HG03175 (cell line): ENCODE results near the gene CYP1A1.
"Not testable (repeated sequence)": the region's sequence is repeated elsewhere in the genome, so short reads cannot be mapped to it uniquely, and the experiment has no call there.

ENCODE experiments used
- ATAC-seq: cut with Tn5 transposase; IDR thresholded peaks from one replicate; pipeline ENCODE4 v1.9.1; 2021; ENCODE audit warnings: mild to moderate bottlenecking, moderate library complexity; ENCODE audit not compliant: unreplicated experiment

The CYP1A1 gene

DNA sequence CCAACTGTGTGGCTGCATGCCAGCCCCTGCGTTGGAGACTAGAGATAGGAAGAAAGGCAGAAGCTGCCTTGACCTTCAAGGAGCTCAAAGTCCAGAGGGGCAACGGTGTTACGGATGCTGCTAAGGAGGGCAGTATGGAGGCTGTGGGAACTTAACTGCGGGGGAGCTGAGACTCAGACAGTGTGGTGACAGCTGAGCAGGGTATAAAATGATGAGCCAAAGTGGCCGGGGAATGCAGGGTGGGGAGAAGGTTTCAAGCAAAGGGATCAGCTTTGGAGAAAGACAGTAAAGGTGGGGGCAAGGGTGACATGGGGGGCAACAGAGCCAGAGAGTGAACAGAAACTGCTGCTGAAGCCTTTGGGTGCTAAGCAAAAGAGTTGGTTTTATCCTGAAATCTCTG is 17.1 kb upstream of the CYP1A1 start:
- ATAC-seq, result no peak

DNA sequence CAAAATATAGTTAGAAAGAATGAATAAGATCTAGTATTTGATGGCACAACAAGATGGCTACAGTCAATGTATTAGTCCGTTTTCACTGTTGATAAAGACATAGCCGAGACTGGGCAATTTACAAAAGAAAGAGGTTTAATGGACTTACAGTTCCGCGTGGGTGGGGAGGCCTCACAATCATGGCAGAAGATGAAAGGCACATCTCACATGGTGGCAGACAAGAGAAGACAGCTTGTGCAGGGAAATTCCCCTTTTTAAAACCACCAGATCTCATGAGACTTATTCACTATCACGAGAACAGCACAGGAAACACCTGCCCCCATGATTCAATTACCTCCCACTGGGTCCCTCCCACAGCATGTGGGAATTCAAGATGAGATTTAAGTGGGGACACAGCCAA is 12.9 kb upstream of the CYP1A1 start:
- not testable (repeated sequence) for ATAC-seq

DNA sequence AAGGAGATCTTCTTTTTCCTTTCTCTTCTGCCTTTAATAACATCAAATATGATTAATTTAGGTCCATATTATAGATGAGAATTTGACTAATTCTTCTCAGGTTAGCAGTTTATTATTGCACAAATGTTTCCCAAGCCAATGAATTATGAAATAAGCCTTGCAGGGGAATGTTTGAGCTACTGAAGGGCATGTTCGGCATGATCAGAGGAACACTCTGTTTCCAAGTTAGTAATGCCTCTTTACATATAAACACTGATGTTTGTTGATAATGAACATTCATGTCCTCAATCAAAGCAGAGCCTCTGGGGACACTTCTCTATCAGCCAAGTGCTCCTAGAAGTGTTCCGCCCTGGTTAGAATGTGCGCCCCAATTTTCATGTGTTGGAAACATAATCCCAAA is 10.0 kb upstream of the CYP1A1 start:
- ATAC-seq, result no peak

DNA sequence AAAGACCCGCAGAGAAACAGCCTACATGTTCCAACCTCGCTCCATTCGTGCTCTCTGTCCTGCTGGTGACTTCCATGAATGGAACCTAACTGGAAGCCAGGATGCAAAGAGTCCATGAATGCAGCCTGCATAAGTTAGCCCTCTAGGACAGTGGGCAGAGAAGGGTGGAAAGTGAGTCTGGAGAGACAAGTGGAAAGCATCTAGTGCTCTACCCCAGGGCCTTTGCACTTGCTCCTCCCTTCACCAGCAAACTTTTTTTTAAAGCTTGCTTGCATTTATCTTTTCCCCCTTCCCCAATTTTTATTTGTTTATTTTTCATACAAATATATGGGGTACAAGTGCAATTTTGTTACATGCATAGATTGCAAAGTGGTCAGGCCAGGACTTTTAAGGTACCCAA is 7.9 kb upstream of the CYP1A1 start:
- no peak for ATAC-seq

DNA sequence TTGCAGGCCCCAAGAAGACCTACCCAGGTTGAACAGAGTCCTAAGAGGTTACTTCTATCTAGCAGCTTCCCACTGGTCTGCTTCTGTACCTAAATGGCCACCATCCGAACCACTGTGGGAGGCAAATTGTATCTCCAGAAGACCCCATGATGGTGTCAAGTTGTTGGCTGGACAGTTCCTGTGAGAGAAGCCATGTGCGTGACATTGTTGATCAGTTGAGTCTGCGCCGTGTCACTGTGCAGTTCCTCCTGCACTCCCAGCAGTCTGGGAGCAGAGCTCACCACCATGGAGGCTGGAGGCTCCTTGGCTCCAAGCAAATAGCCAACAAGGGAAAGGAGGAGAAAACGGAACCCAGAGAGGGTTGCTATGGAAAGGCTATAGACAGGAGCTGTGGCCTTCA is 7.5 kb upstream of the CYP1A1 start:
- ATAC-seq, result no peak

DNA sequence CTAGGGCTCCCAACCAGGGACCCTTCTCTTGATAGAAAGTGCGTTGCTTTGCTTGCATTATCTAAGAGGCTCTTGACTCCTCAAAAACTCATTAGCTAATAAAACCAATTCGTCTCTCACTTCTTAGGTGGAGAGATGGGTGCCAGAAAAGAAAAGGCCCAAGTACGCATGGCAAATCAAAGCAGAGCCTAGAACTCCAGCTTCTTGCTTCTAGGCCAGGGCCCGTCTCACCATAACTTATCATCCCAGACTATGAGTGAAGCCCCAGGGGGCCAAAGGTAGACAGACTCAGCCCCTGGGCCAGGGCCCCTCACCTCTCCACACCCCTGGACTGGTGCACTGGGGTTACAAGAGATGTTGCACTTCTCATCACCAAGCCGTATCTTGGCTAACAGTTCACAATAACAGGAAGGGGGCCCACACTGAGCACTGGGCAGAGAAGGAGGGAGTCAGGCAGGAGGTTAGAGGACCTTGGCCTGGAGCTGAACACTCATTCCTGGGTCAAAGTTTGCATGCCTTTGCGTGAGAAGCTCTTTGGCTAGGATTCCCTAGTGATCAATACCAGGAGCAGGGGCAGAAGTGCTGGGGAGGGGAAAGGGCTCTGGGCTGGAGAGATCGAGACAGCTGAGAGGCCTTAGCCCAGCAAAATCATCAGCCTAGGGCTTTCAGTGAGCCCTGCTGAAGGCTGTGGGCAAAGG is 5.4 kb upstream of the CYP1A1 start:
- no peak for ATAC-seq

DNA sequence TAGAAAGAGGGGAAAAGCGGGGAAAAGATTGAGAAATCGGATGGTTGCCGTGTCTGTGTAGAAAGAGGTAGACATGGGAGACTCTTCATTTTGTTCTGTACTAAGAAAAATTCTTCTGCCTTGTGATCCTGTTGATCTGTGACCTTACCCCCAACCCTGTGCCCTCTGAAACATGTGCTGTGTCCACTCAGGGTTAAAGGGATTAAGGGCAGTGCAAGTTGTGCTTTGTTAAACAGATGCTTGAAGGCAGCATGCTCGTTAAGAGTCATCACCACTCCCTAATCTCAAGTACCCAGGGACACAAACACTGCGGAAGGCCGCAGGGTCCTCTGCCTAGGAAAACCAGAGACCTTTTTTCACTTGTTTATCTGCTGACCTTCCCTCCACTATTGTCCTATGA is 4.0 kb upstream of the CYP1A1 start:
- not testable (repeated sequence) for ATAC-seq

DNA sequence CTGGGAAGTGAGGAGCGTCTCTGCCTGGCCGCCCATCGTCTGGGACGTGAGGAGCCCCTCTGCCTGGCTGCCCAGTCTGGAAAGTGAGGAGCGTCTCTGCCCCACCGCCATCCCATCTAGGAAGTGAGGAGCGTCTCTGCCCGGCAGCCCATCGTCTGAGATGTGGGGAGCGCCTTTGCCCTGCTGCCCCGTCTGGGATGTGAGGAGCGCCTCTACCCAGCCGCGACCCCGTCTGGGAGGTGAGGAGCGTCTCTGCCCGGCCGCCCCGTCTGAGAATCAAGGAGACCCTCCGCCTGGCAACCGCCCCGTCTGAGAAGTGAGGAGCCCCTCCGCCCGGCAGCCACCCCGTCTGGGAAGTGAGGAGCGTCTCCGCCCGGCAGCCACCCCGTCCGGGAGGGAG is 3.4 kb upstream of the CYP1A1 start:
- ATAC-seq, result not testable (repeated sequence)

DNA sequence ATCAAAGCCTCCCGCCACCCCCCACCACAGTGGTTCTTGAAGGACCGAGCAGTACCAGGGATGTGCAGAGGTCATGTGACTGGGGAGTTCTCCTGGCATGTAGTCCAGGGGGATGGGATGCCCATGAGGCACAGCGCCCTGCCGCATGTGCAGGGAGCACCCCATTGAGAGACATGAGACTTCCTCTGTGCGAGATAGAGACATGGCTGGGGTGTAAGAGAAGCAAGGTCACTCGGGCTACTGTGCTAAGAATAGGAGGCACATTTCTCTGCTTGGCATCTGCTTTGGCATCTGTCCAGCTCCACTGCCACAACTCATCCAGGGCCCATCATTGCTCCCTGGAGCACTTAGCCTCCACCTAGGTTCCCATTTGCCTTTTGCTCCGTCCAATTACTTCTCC is 2.4 kb upstream of the CYP1A1 start:
- ATAC-seq, result no peak

DNA sequence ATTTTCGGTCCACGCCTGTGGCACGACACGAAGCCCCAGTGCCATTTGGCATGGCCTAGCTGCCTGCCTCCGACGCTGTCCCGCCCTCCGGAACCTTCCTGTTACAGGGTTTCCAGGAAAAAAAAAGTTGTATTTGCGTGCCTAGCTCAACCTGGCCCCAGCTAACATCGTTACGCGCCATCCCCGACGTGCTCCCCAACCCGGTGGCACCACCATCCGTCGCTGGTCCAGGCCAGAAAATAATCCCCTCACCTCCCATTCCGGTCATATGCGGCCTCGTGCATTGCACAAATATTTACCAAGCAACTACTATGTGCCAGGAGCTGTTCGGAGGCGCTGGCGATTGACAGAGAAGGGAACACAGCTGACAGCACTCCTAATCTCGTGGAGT is 1.4 kb upstream of the CYP1A1 start:
- no peak for ATAC-seq

DNA sequence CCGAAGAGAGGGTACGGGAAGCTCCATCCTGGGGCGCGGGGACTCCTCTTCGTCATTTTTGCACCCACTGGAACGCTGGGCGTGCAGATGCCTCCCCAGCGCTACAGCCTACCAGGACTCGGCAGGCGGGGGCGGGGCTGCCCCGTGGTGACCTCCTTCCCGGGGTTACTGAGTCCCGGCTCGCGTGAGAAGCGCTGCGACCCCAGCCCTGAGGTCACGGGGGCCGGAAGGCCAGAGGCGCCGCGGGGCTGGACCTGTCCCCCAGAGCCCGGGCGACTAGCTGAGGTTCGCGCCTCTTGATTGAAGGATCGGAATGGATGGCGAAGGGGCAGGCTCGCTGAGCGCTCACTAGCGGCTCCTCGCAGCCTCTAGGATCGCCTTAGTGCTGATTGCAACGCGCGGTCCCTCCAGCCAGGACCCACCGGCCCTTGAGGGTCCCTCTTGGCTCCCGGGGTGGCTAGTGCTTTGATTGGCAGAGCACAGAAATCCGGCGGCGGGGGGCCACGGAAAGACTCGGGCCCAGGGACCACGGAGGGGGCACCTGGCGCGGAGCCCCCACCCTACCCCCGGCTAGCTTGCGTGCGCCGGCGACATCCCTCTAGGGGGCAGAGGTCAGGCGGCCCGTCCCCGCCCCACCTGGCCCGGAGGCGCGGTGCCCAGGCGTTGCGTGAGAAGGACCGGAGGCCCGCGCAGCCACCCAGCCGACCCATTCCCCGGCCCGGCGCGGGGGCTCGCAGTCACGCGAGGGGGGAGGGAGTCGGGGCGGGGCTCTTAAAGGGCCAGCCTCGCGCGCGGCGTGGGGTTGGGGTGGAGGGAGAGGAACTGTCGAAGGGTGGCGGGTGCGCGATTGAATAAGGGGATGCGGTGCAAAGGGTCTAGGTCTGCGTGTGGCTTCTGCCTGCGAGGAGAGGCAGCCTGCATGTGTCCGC is 781 bp upstream of the CYP1A1 start:
- no peak for ATAC-seq

DNA sequence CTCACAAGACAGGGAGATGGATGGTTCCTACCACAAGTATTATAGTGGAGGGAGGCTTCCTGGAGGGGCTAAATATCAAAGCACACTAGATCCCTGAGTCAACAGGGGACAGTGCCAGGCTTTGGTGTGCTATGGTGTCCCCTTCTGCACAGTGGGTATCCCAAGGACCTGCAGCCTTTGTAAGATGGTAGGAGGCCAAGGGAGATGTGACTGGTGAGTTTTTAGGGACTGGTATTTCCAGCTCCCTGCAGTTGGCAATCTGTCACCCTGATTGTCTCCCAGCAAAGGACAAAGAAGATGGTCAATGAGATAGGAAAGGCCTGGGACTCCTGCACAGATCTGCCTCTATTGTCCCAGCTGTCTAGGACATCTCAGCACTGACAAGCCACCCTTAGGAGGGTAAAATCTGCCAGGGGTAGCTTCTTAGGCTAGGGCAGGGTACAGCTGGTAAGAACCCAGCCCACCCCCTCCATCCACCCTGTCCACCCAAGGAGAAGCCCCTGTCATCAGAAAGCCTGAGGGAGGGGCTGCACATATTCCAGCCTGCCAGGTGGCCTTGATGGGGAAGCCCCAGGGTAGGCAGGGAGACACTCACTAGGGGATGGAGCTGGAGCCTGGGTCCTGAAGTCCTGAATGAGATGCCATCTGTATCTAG is 631 bp downstream of the CYP1A1 start:
- no peak for ATAC-seq

DNA sequence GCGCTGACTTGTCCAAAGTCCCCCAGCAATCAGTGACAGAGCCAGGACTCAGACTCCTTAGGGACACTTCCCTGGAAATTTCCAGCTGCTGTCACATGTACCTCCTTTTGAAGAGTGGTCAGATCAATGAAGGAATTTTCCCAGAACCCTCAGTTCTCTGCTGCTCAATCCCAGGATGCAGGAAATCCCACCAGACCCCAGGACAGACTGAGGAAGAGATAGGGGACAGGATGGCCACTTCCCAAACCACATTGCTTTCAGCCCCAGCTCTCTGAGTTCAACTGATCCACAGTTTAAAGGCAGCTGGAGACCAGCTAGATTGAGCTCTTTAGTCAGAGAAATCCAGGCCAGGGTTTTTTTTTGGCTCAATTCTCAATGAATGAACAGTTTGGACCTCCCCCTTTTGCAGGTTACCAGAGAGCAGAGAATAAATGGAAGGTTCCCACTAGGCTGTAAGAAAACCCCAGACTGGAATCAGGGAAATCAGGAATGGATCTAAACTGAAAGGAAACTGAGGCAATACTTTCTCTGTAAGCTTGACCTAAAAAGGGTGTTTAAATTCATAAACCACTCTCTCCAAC is 1.5 kb downstream of the CYP1A1 start:
- ATAC-seq, result no peak

DNA sequence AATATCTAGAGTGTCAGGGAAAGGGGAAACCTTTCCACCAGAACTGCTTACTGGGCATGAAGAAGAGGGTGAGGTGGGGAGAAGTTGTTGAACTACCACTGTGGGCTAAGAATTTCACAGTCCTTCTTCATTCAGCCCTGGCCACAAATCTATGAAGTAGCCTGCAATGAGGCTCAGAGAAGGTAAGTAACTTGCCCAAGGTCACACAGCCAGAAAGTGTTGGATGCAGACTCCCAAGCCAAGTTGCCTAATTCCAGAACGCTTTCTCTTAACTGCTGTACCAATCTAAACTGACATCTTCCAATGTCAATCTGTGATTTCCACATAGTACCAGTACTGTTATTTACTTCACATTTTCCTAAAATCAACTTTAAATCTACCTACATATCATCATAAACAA is 2.1 kb downstream of the CYP1A1 start:
- no peak for ATAC-seq

DNA sequence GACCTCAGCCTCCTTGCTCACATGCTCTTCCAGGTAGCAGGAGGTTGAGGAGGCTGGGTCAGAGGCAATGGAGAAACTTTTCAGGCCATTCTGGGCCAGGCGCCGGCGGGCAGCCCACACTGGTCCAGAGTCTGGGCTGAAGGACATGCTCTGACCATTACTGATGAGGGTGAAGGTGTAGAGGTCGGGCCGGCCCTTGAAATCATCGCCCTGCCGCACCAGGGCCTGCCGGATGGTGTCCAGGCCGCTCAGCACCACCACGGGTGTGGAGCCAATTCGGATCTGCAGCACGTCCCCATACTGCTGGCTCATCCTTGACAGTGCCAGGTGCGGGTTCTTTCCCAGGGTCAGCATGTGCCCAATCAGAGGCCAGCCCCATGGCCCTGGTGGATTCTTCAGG is 2.7 kb downstream of the CYP1A1 start:
- no peak for ATAC-seq

DNA sequence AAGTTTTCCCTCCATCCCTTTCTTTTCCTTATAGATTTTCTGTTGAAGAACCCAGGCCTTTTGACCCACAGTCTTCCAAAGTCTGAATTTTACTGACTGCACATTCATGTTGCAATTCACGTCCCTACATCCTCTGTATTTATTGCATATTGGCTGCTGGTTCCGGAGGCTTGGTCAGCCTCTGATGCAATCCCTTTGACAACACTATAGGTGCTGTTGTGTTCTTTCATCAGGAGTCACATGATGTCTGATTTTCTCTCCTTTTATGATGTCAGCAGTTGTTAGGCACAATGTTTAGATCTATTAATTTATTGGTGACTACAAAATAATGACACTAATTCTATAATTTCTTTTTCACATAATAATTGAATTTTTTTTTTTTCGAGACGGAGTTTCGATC is 8.7 kb downstream of the CYP1A1 start:
- no peak for ATAC-seq

DNA sequence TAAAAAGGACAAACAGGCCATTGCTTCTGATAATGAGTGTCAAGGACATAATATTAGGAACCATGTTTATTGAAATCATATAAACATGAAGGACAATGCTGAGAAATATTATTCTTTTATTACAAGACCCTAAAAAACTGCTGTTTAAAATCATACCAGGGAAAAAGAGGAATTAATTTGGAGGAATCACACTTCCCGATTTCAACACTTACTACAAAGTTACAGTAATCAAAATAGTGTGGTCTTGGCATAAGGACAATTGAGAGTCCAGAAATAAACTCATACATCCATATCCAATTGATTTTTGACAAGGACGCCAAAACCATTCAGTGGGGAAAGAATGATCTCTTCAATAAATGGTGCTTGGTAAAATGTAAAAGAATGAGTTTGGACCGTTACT is 13.0 kb downstream of the CYP1A1 start:
- ATAC-seq, result no peak

DNA sequence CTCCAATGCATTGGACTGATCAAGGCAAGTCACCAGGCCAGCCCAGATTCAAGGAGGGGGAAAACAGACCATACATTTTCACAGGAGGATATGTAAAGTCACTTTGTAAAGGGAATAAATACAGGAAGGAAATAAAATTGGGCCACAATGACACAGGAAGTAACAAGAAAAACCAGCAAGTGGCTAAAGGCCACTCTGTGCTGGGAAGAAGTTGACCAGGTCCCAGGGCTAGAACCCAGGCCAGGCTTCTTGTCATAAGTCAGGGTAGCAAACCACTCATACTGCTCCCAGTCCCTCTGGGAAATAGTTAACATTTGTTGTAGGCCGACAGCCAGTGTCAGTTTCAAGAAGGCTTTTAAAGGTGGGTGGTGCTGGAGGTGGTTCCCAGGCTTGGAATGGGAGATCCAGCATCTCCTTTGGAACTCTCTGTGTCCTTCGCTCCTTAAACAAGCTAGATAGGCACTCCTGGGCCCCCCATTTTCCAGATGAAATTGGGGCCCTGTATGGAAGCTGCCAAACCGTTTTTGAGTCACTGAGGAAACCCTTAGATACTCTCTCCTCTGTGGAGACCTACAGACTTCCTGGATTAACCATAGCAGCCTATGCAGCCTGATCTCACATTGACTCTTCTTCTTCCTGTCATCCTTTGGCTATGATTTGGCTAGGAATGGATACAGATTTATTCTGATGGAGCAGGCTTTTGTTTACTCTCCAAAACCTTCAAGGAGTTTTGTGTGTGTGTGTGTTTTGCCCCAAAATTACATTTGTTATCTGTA is 14.8 kb downstream of the CYP1A1 start:
- no peak for ATAC-seq

DNA sequence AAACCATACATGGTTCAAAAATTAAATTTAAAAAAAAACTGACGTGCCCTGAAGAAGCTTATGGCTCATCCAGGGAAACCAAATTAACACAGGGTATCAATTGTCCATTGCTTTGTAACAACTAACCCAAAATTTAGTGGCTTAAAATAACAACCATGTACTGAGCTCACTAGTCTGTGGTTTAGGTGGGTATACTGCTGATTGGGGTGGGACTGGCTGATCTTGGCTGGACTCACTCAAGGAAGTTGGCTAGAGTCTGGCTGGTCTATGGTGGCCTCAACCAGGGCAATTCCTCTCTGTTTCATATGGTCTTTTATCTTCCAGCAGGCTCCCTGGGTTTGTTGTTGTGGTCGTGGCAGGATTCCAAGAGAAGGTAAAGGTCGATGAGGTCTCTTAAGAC is 15.4 kb downstream of the CYP1A1 start:
- ATAC-seq, result no peak

DNA sequence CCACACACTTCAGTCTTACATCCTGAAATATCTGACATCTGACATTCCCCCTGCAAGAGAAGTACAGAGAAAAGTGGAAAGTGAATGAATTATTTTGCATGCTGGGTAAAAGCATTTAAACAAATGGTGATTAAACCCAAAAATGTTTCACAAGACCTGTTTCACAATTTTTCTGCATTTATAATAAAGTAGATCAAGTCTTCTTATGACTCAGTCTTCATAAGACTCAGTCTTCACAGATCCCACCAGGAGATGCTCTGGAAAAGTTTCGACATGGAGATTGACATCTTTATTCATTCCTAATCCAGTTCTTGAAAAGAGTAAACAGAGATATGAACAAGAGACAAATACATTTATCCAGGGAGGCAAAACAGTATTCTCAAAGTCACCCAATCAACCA is 16.3 kb downstream of the CYP1A1 start:
- ATAC-seq, result no peak

DNA sequence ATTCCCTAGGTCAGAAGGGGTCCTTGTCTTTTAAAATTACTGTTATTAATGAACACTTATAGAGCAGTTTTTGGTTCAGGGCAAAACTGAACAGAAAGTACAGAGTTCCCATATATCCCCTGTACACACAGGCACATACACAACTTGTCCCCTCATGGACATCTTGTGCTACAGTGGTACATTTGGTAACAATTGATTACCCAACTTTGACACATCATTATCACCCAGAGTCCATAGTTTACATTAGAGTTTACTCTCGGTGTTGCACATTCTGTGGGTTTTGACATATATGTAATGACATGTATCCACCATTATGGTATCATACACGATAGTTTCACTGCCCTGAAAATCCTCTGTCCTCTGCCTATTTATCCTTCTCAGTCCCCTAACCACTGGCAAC is 28.5 kb downstream of the CYP1A1 start:
- ATAC-seq, result no peak
